ENCODE data around the gene ARID1B.

The ARID1B gene

GRCh38 chr6:156779206-156780094 lies 2.3 kb downstream of the ARID1B start:
- no peaks in the 10 kb centered on the region for H3K9me3 ChIP-seq (ENCODE audit: control insufficient read depth, insufficient read depth, low read length)

GRCh38 chr6:156780102-156780641 lies 3.0 kb downstream of the ARID1B start:
- peaks cover 16% of the 10 kb centered on the region for H3K4me1 ChIP-seq (ENCODE audit: insufficient read depth, low read length)
- H3K9me3 ChIP-seq (ENCODE audit: control insufficient read depth, insufficient read depth, low read length): no peaks in the 10 kb centered on the region
- H3K36me3 ChIP-seq (ENCODE audit: insufficient read depth, low read length): no peaks in the 10 kb centered on the region
- peak overlapping the region; percentile 96 for H3K9ac ChIP-seq (ENCODE audit: low read depth, low read length)

More at GRCh38 chr6:156779206-156780094, 2.3 kb downstream of the ARID1B start:
- peak overlapping the region; percentile 96 for H3K9ac ChIP-seq (ENCODE audit: low read depth, low read length)
- H3K36me3 ChIP-seq (ENCODE audit: insufficient read depth, low read length): no peaks in the 10 kb centered on the region
- H3K4me1 ChIP-seq (ENCODE audit: insufficient read depth, low read length): peaks cover 23% of the 10 kb centered on the region

GRCh38 chr6:156780962-156781853 lies 4.0 kb downstream of the ARID1B start:
- Histone ChIP-seq H3K36me3 (ENCODE audit: insufficient read depth, low read length) (no peaks in the 10 kb centered on the region), H3K4me1 (ENCODE audit: insufficient read depth, low read length) (peaks cover 7% of the 10 kb centered on the region; the same call in 1 of the 2 replicates), H3K9me3 (ENCODE audit: control insufficient read depth, insufficient read depth, low read length) (no peaks in the 10 kb centered on the region), H3K9ac (ENCODE audit: low read depth, low read length) (peak overlapping the region; percentile 7; the same call in 1 of the 2 replicates)

DNA sequence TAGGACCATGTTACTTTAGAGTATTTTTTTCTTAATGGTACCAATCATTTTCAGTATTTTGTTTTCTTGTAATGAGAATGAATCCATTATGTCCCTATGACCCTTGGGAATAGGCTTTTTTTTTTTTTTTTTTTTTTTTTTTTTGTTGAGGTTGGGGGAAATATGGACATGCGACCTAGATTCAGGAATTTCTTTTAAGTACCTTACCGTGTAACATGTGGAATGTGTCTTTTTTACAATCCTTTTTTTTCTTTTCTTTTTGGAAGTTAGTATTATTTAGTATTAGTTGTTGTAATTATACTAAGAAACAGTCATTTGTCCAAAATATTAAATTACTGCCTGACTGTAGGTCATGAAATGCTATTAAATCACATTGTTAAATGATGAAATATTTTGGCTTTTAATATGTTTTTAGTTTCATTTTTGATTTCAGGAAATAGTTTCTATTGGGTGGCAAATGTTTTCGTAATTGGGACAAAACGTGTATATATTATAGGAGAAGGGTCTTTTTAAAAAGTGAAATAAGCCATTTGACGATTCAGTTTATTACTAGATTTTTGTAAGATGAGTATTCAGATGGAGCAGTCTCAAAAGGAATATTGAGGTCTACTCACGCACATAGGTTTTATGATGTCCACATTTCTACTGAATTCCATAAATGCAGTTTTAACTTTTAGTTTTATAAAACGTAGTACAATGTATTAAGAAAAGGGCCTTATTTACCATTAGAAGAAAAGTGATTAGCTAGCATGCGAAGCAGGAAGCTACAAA lies 4.9 kb downstream of the ARID1B start:
- peaks cover 12% of the 10 kb centered on the region; the same call in 1 of the 2 replicates for H3K4me1 ChIP-seq (ENCODE audit: insufficient read depth, low read length)
- no peaks in the 10 kb centered on the region for H3K9me3 ChIP-seq (ENCODE audit: control insufficient read depth, insufficient read depth, low read length)
- 0 out of 2 replicates have a peak overlapping the region, but pooled peaks have one; percentile 7 for H3K9ac ChIP-seq (ENCODE audit: low read depth, low read length)
- no peaks in the 10 kb centered on the region for H3K36me3 ChIP-seq (ENCODE audit: insufficient read depth, low read length)

GRCh38 chr6:156782691-156783320 lies 5.6 kb downstream of the ARID1B start:
- no peak overlapping the region for H3K9ac ChIP-seq (ENCODE audit: low read depth, low read length)
- no peaks in the 10 kb centered on the region for H3K36me3 ChIP-seq (ENCODE audit: insufficient read depth, low read length)
- peaks cover 12% of the 10 kb centered on the region; the same call in 1 of the 2 replicates for H3K4me1 ChIP-seq (ENCODE audit: insufficient read depth, low read length)
- no peaks in the 10 kb centered on the region for H3K9me3 ChIP-seq (ENCODE audit: control insufficient read depth, insufficient read depth, low read length)

DNA sequence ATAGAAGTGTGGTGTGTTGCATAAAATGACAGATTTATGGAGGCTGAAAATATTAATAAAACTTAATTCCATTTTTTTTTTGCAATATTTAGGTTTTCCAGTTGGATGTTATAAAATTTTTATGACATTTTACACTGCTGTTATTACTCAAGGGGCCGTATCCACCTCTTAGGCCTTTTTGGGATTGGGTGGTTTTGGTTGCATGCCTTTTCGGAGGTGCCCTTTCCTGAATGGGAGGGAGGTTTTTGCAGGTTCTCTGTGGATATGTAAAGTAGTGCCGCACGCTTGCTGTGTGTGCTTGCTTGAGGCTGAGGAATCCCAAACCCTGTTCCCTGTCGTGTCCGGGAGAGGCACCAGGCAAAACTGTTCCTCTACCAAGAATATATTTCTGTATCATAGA lies 6.8 kb downstream of the ARID1B start:
- Histone ChIP-seq H3K9ac (ENCODE audit: low read depth, low read length) (no peak overlapping the region; the same call in 1 of the 2 replicates), H3K9me3 (ENCODE audit: control insufficient read depth, insufficient read depth, low read length) (no peaks in the 10 kb centered on the region), H3K4me1 (ENCODE audit: insufficient read depth, low read length) (peaks cover 20% of the 10 kb centered on the region), H3K36me3 (ENCODE audit: insufficient read depth, low read length) (no peaks in the 10 kb centered on the region)

- H3K4me1 ChIP-seq (ENCODE audit: insufficient read depth, low read length): peaks cover 38% of the 10 kb centered on the region
- H3K36me3 ChIP-seq (ENCODE audit: insufficient read depth, low read length): no peaks in the 10 kb centered on the region
- H3K9ac ChIP-seq (ENCODE audit: low read depth, low read length): no peak overlapping the region
- no peaks in the 10 kb centered on the region for H3K9me3 ChIP-seq (ENCODE audit: control insufficient read depth, insufficient read depth, low read length)
Observed at GRCh38 chr6:156786652-156787051, 9.5 kb downstream of the ARID1B start.

GRCh38 chr6:156787569-156788492 lies 10.7 kb downstream of the ARID1B start:
- H3K36me3 ChIP-seq (ENCODE audit: insufficient read depth, low read length): no peaks in the 10 kb centered on the region
- no peaks in the 10 kb centered on the region for H3K9me3 ChIP-seq (ENCODE audit: control insufficient read depth, insufficient read depth, low read length)
- peaks cover 46% of the 10 kb centered on the region for H3K4me1 ChIP-seq (ENCODE audit: insufficient read depth, low read length)
- no peak overlapping the region for H3K9ac ChIP-seq (ENCODE audit: low read depth, low read length)

GRCh38 chr6:156789081-156789943 lies 12.1 kb downstream of the ARID1B start:
- no peaks in the 10 kb centered on the region for H3K36me3 ChIP-seq (ENCODE audit: insufficient read depth, low read length)
- H3K9ac ChIP-seq (ENCODE audit: low read depth, low read length): no peak overlapping the region
- no peaks in the 10 kb centered on the region for H3K9me3 ChIP-seq (ENCODE audit: control insufficient read depth, insufficient read depth, low read length)
- peaks cover 39% of the 10 kb centered on the region for H3K4me1 ChIP-seq (ENCODE audit: insufficient read depth, low read length)

GRCh38 chr6:156790711-156791319 lies 13.6 kb downstream of the ARID1B start:
- no peak overlapping the region for H3K9ac ChIP-seq (ENCODE audit: low read depth, low read length)
- H3K36me3 ChIP-seq (ENCODE audit: insufficient read depth, low read length): no peaks in the 10 kb centered on the region
- H3K9me3 ChIP-seq (ENCODE audit: control insufficient read depth, insufficient read depth, low read length): no peaks in the 10 kb centered on the region
- H3K4me1 ChIP-seq (ENCODE audit: insufficient read depth, low read length): peaks cover 46% of the 10 kb centered on the region

- Histone ChIP-seq H3K4me1 (ENCODE audit: insufficient read depth, low read length) (peaks cover 49% of the 10 kb centered on the region), H3K9ac (ENCODE audit: low read depth, low read length) (peak overlapping the region; percentile 22; the same call in 1 of the 2 replicates), H3K9me3 (ENCODE audit: control insufficient read depth, insufficient read depth, low read length) (no peaks in the 10 kb centered on the region), H3K36me3 (ENCODE audit: insufficient read depth, low read length) (no peaks in the 10 kb centered on the region)
Observed at GRCh38 chr6:156791320-156791850, 14.2 kb downstream of the ARID1B start.
